IPS DF 6.9 (cell line): Measurements from ENCODE around the gene PNPLA1.

Experiments used
- DNase-seq: peaks from one replicate; pipeline ENCODE4 v3.0.0-alpha.2; 2013; ENCODE audit warnings: low read depth, low spot score
- H3K27ac ChIP-seq: one replicate; pipeline ENCODE4 v1.5.1; 2013; ENCODE audit warnings: low read length, control low read depth
- H3K27me3 ChIP-seq: 2 replicates; pipeline ENCODE4 v1.6.1; 2013; ENCODE audit warnings: mild to moderate bottlenecking, low read length; ENCODE audit not compliant: control insufficient read depth, insufficient read depth
- H3K36me3 ChIP-seq: 2 replicates; pipeline ENCODE4 v1.6.1; 2013; ENCODE audit warnings: low read length; ENCODE audit not compliant: control insufficient read depth, insufficient read depth
- H3K4me1 ChIP-seq: 2 replicates; pipeline ENCODE4 v1.6.1; 2013; ENCODE audit warnings: low read length; ENCODE audit not compliant: control insufficient read depth, insufficient read depth
- H3K4me3 ChIP-seq: 2 replicates; pipeline ENCODE4 v1.5.1; 2013; ENCODE audit warnings: mild to moderate bottlenecking, low read length
- H3K9me3 ChIP-seq: 2 replicates; pipeline ENCODE4 v1.6.1; 2013; ENCODE audit warnings: low read length, inconsistent platforms; ENCODE audit not compliant: control insufficient read depth, insufficient read depth
- WGBS: extraction: QIAGEN DNeasy Blood & Tissue Kit; methylation state at CpG from one replicate; pipeline ENCODE4 v1.1.7; 2013; ENCODE audit warnings: mixed read lengths, missing lambda C conversion rate; ENCODE audit not compliant: insufficient read length, insufficient coverage; 5-methylcytosine and 5-hydroxymethylcytosine counted together

The PNPLA1 gene

DNA sequence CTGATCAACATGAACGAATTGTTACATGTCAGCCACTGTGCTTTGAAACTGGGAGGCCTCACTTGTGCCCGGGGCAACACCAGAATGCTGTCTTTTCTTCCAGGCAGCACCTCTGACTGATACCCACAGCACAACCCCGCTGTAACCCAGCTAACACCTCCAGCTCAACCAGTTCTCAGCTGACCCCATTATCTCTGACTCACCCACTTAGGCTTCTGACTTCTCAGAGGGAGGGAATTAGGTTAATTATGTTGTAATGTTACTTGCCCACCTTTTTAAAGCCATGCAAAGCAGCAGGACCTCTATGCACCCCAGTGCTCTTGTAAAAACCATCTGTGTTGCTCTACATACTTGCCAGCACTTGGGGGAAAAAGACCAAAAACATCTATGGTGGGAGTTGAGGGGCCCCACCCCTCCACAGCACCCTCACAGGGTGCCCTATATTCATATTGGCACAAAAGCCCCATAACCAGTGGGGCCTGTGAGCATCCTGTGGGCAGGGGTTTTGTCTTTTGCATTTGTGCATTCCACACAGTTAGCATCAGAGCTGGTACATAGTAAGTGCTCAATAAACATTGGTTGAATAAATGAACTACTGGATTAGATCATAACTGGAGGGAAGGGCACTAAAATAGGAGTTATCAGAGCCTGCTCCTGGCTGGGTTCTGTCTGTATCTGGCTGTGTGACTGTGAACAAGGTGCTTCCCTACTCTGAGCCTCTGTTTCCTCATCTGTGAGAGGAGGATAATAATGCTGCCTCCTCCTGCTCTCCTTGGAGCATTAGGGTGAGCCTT lies 44.6 kb downstream of the PNPLA1 start:
- H3K36me3 ChIP-seq: no peaks in the 10 kb centered on the region
- DNase-seq: no peak
- H3K27ac ChIP-seq: no peak overlapping the region
- H3K4me3 ChIP-seq: no peak overlapping the region
- H3K4me1 ChIP-seq: no peaks in the 10 kb centered on the region
- no CpG with 5 or more reads among the region's 3 CpGs for WGBS
- H3K9me3 ChIP-seq: no peaks in the 10 kb centered on the region; the same call in 1 of the 2 replicates
- no peaks in the 10 kb centered on the region for H3K27me3 ChIP-seq

DNA sequence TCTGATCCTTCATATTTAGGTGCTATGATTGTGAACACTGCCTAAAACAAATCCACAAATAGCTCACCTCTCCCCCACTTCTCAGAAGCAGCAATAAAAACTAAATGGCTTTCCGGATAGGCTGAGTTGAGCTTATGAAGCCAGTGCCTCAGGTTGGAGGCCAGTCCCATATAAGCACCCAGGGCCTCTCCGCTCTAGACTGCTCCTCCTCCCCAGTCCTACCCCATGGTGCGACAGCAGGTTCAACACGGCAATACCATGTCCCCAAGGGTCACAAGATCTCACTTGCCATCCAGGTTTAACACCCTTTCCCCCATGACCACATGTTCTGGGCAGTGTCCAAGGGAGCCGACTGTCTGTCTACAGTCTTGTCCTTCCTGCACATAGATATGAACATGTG lies 46.1 kb downstream of the PNPLA1 start:
- WGBS: no CpG with 5 or more reads among the region's 5 CpGs

DNA sequence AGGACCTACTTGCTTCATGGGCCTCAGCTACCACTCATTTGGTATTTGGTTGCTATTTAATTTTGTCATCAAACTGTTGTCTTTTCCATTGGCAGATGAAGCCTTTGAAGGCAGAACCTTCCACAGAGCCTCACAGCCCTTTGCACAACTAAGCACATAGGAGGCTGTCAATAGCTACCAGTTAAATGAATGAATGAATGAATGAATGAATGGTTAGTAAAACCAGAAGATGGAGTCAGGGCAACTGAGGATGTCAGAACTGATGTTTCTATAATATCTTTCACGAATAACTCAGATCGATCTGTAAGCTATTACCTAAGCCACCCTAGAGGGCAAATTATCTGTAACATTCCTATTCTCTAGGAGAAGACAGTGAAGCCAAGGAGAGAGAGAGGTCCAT lies 47.8 kb downstream of the PNPLA1 start:
- WGBS: no CpG with 5 or more reads among the region's 2 CpGs
- Histone ChIP-seq H3K4me1 (no peaks in the 10 kb centered on the region), H3K9me3 (no peaks in the 10 kb centered on the region), H3K27ac (no peak overlapping the region), H3K4me3 (no peak overlapping the region), H3K27me3 (no peaks in the 10 kb centered on the region), H3K36me3 (no peaks in the 10 kb centered on the region)
- no peak for DNase-seq

More for the DNA sequence above, 46.1 kb downstream of the PNPLA1 start:
- no peaks in the 10 kb centered on the region for H3K27me3 ChIP-seq
- no peaks in the 10 kb centered on the region for H3K36me3 ChIP-seq
- H3K9me3 ChIP-seq: no peaks in the 10 kb centered on the region
- no peaks in the 10 kb centered on the region for H3K4me1 ChIP-seq
- H3K27ac ChIP-seq: no peak overlapping the region
- no peak overlapping the region for H3K4me3 ChIP-seq
- DNase-seq: no peak

DNA sequence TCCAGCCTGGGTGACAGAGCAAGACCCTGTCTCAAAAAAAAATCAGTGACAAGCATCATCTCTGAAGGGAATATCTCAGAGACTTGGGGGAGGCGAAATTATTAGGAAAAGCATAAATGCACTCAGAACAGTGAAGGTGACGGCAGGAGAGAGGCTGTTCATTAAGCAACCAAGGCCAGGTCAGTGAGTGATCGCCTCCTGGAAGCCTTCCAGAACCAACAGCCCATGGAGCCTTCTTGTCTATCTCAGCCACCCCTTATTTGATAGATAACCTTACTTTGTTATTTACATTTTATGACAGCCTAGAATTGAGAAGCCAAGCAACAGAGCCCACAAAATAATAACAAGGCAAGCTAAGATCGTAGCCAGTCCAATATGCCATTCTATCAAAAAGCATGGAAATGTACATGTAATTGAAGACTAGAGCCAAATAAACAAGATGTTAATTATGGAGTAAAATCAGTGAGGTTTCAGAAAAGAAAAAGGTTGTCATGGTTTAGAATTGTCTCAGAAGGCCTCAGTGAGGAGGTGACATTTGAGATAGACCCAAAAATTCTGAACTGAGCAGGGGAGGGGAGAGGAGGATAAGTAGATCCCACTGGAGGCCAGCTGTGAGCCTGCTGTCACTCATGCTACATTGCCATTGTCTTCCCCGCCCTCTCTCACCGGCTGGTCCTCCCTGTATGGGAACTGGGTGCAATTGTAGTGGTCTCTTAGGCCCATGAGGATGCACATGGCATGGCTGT lies 49.0 kb downstream of the PNPLA1 start:
- no peak overlapping the region for H3K27ac ChIP-seq
- H3K4me3 ChIP-seq: no peak overlapping the region
- no peaks in the 10 kb centered on the region for H3K27me3 ChIP-seq
- DNase-seq: no peak
- no peaks in the 10 kb centered on the region for H3K4me1 ChIP-seq
- no peaks in the 10 kb centered on the region for H3K9me3 ChIP-seq
- no CpG with 5 or more reads among the region's 6 CpGs for WGBS
- H3K36me3 ChIP-seq: no peaks in the 10 kb centered on the region

DNA sequence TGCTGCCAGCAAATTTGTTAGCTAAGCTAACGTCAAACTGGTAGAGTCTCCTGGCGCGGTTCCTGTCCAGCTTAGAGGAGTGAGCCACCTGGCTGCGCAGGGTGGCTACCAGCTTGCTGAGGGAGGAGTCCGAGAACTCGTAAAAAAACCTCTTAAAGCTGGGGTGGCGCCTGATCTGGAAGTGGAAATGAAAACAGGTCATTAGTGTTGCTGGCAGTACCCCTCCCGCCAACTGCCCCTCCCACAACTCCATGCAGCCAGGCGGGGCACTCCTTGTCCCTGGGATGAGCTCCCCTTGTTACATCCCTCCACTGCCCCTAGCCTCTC lies 49.5 kb downstream of the PNPLA1 start:
- DNase-seq: no peak
- no peaks in the 10 kb centered on the region for H3K4me1 ChIP-seq
- WGBS: no CpG with 5 or more reads among the region's 9 CpGs
- H3K36me3 ChIP-seq: no peaks in the 10 kb centered on the region
- H3K4me3 ChIP-seq: no peak overlapping the region
- H3K27ac ChIP-seq: no peak overlapping the region
- no peaks in the 10 kb centered on the region for H3K9me3 ChIP-seq
- no peaks in the 10 kb centered on the region for H3K27me3 ChIP-seq

DNA sequence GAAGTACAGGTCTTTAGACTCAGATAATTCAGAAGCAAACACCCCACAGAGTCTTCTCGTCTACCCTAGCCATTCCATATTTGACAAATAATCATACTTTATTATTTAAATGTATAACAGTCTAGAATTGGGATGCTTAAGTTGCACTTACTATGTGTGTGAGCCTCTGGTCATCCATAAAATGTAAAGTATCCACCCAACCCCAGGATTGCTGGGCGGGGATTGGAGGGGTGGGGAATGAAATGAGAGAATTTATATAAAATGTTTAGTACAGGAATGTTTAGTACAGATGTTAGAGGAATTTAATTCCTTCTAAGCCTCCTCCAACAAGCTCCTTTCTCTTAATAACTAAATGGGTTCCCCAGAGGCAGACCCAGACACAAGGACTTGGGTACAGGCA lies 50.0 kb downstream of the PNPLA1 start:
- Histone ChIP-seq H3K9me3 (no peaks in the 10 kb centered on the region), H3K36me3 (no peaks in the 10 kb centered on the region), H3K4me3 (no peak overlapping the region), H3K27ac (no peak overlapping the region), H3K27me3 (no peaks in the 10 kb centered on the region), H3K4me1 (no peaks in the 10 kb centered on the region)
- WGBS: no CpG with 5 or more reads among the region's 2 CpGs
- DNase-seq: no peak

DNA sequence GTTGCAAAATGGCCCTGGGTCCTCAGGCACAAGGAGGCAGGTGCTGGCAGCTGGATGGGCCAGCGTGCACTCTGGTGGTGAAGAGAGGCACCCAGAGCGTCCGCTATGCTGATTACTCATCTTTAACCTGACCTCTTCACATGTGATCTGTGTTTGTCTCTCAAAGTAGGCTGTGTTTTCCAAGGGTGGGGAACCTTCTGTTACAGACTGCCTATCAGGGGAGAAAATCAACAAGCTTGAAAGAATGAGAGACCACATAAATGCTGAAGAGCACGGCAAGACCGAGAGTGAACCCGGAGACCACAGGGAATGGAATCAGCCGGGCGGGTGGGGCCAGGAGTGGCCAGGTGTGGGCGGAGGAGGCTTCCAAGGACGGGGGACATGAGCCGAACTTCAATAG lies 50.6 kb downstream of the PNPLA1 start:
- H3K4me1 ChIP-seq: no peaks in the 10 kb centered on the region
- no CpG with 5 or more reads among the region's 11 CpGs for WGBS
- H3K27ac ChIP-seq: no peak overlapping the region
- no peaks in the 10 kb centered on the region for H3K36me3 ChIP-seq
- no peaks in the 10 kb centered on the region for H3K27me3 ChIP-seq
- DNase-seq: no peak
- H3K4me3 ChIP-seq: no peak overlapping the region
- no peaks in the 10 kb centered on the region for H3K9me3 ChIP-seq

DNA sequence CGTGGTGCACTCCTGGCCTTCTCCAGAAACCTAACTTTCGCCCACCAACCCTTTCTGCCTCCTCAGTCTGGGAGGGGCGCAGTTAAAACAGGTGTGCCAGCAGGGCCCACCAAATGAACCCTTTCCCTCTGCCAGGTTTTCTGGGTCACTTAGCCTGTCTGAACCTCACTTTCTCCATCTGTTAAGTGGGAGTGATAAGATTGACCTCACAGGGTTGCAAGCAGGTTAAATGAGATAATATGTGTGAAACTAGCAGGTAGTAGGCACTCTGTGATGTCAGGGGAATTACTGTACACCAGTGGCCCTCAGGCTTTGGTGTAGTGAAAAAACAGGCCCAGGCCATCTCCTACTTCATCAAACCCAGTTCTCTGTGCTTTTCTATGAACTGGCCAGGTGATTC lies 52.7 kb downstream of the PNPLA1 start:
- Histone ChIP-seq H3K4me1 (no peaks in the 10 kb centered on the region), H3K36me3 (no peaks in the 10 kb centered on the region), H3K9me3 (no peaks in the 10 kb centered on the region), H3K4me3 (no peak overlapping the region), H3K27me3 (no peaks in the 10 kb centered on the region), H3K27ac (no peak overlapping the region)
- no peak for DNase-seq
- WGBS: no CpG with 5 or more reads among the region's 3 CpGs

DNA sequence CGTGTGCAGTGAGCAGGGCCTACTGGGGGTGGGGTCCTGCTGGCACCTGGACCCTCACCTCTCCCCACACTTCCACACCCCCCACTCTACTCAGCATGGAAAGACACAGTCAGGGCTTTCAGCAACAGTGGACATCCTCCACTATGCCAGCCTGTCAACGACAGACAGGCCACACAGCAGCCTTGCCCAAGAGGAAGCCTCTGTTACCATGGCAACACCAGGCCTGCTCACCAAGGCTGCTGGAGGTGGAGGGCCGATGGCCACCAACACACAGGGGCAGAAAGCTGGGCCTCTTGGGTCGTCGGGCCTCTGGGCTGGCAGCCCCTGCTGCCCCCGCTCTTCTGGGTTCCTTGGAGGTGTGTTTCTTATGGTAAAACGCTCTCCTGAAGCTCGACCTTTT lies 53.2 kb downstream of the PNPLA1 start:
- DNase-seq: no peak
- Histone ChIP-seq H3K27ac (no peak overlapping the region), H3K4me3 (no peak overlapping the region), H3K36me3 (no peaks in the 10 kb centered on the region), H3K27me3 (no peaks in the 10 kb centered on the region), H3K9me3 (no peaks in the 10 kb centered on the region), H3K4me1 (no peaks in the 10 kb centered on the region)
- no CpG with 5 or more reads among the region's 8 CpGs for WGBS

DNA sequence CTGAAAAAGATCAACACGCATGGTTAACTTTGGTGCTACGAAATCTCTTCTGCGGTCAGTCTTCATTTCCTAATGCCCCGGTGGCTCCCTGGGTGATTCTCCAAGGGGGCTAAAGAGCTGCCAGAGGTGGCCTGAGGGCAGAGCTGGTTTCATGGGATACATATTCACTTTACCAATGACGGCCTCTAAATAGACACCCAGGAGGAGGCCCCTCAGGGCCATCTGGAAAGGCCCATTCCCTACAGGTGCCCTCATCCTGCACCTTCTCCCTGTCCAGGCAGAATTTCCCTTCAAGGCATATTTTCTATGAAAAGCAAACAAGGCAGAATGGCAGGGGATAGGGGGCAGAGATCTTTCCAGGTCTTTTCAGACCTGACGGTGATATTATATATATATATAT lies 54.3 kb downstream of the PNPLA1 start:
- Histone ChIP-seq H3K9me3 (no peaks in the 10 kb centered on the region), H3K27me3 (no peaks in the 10 kb centered on the region), H3K36me3 (no peaks in the 10 kb centered on the region), H3K27ac (no peak overlapping the region), H3K4me1 (no peaks in the 10 kb centered on the region), H3K4me3 (no peak overlapping the region)
- DNase-seq: no peak
- no CpG with 5 or more reads among the region's 6 CpGs for WGBS

DNA sequence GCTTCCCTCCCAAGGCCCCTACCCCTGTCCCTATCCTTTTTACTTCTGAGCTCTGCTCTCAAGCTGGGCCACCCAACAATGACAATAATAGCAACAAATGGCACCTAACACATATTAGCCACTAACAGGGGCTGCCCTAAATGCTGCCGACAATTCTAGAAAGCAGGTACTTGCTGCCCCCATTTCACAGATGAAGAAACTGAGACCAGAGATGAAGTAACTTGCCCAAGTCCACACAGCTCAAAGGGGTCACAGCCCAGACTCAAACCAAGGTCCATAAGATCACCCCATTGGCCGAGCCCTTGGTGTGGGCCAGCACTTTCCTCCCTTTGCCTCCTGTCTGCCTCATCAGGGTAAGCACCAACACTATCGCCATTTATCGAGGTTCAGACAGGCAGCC lies 54.9 kb downstream of the PNPLA1 start:
- no CpG with 5 or more reads among the region's 4 CpGs for WGBS
- DNase-seq: no peak
- Histone ChIP-seq H3K9me3 (no peaks in the 10 kb centered on the region), H3K4me3 (no peak overlapping the region), H3K27ac (no peak overlapping the region), H3K27me3 (no peaks in the 10 kb centered on the region), H3K36me3 (no peaks in the 10 kb centered on the region), H3K4me1 (no peaks in the 10 kb centered on the region)
